CD4-positive, alpha-beta T cell treated with Interleukin-6 at 100 ng/mL for 8 hours (primary cell): ENCODE results near the gene OR8B12.
A peak's percentile ranks its signal among the peaks of the same experiment; 100 is the strongest.

Experiments used
- DNase-seq: peaks from one replicate; pipeline ENCODE4 v3.0.0-alpha.2; 2020; ENCODE audit warnings: mixed read lengths, low spot score

Gene OR8B12

GRCh38 chr11:124543554-124543953 lies at the start of gene OR8B12:
Gene OR8B12, minus strand, starts transcription at chr11:124543654. Its CDS starts 0 bp downstream, at chr11:124543654.
- no peak for DNase-seq

- no peak for DNase-seq
Measured at GRCh38 chr11:124592627-124593026, 49.2 kb upstream of the OR8B12 start.

GRCh38 chr11:124591430-124591829 lies 48.0 kb upstream of the OR8B12 start:
- no peak for DNase-seq

GRCh38 chr11:124586238-124586860 lies 42.9 kb upstream of the OR8B12 start:
- DNase-seq = peak; percentile 24

GRCh38 chr11:124584681-124585372 lies 41.4 kb upstream of the OR8B12 start:
- no peak for DNase-seq

- DNase-seq = no peak
Measured at GRCh38 chr11:124583781-124584180, 40.3 kb upstream of the OR8B12 start.

- DNase-seq = no peak
Measured at GRCh38 chr11:124582565-124582964, 39.1 kb upstream of the OR8B12 start.

- no peak for DNase-seq
Measured at GRCh38 chr11:124581817-124582216, 38.4 kb upstream of the OR8B12 start.

GRCh38 chr11:124578761-124579160 lies 35.3 kb upstream of the OR8B12 start:
- no peak for DNase-seq

GRCh38 chr11:124577716-124578427 lies 34.4 kb upstream of the OR8B12 start:
- DNase-seq = no peak

- DNase-seq = no peak
Measured at GRCh38 chr11:124570160-124570559, 26.7 kb upstream of the OR8B12 start.

GRCh38 chr11:124569697-124570096 lies 26.2 kb upstream of the OR8B12 start, which contains the start of gene OR8A1:
Gene OR8A1, plus strand, starts transcription at chr11:124569997. Its CDS starts 123 bp downstream, at chr11:124570120.
- no peak for DNase-seq

GRCh38 chr11:124556828-124557227 lies 13.4 kb upstream of the OR8B12 start:
- DNase-seq = no peak

- no peak for DNase-seq
Measured at GRCh38 chr11:124551987-124552386, 8.5 kb upstream of the OR8B12 start.

- no peak for DNase-seq
Measured at GRCh38 chr11:124551189-124551588, 7.7 kb upstream of the OR8B12 start.

GRCh38 chr11:124543145-124543544 lies 309 bp downstream of the OR8B12 start:
- no peak for DNase-seq

GRCh38 chr11:124541204-124541603 lies 2.2 kb downstream of the OR8B12 start:
- DNase-seq = no peak

- no peak for DNase-seq
Measured at GRCh38 chr11:124538019-124538418, 5.4 kb downstream of the OR8B12 start.

- DNase-seq = no peak
Measured at GRCh38 chr11:124536520-124536919, 6.9 kb downstream of the OR8B12 start.

- DNase-seq = no peak
Measured at GRCh38 chr11:124535552-124536232, 7.8 kb downstream of the OR8B12 start.

GRCh38 chr11:124534051-124534450 lies 9.4 kb downstream of the OR8B12 start:
- DNase-seq = no peak

- DNase-seq = no peak
Measured at GRCh38 chr11:124533626-124534025, 9.8 kb downstream of the OR8B12 start.

- no peak for DNase-seq
Measured at GRCh38 chr11:124520550-124520854, 23.0 kb downstream of the OR8B12 start.
